ENCODE data around the gene MYL5.
A peak's percentile ranks its signal among the peaks of the same experiment; 100 is the strongest.

The MYL5 gene

GRCh38 chr4:674172-675035 lies at the start of gene MYL5, which contains the start of gene ATP5ME:
MYL5 (plus strand) TSS chr4:674542; CDS start chr4:678027, 3,485 bp downstream.
ATP5ME (minus strand) TSS chr4:674276; CDS start chr4:674247, 29 bp downstream.
- DNase-seq (ENCODE audit: low read depth) = peak; percentile 89
- peak within 1 kb of the TSS; percentile 94 for H3K4me3 ChIP-seq (ENCODE audit: low read depth, low read length)
- TF ChIP-seq CTCF (IDR thresholded peaks at IDR 0.05; ENCODE audit: control insufficient read depth, extremely low read depth, insufficient read depth) = peak; percentile 99

- DNase-seq (ENCODE audit: low read depth) = no peak
- no peak within 1 kb of the TSS for H3K4me3 ChIP-seq (ENCODE audit: low read depth, low read length)
- no peak for TF ChIP-seq CTCF (IDR thresholded peaks at IDR 0.05; ENCODE audit: control insufficient read depth, extremely low read depth, insufficient read depth)
These were observed 49.4 kb upstream of the MYL5 start, which contains the start of gene PDE6B for GRCh38 chr4:624705-625590. PDE6B (plus strand) TSS chr4:625573; CDS start chr4:625627, 54 bp downstream.

GRCh38 chr4:625631-626161 lies 48.6 kb upstream of the MYL5 start:
- H3K4me3 ChIP-seq (ENCODE audit: low read depth, low read length) = no peak overlapping the region
- TF ChIP-seq CTCF (IDR thresholded peaks at IDR 0.05; ENCODE audit: control insufficient read depth, extremely low read depth, insufficient read depth) = no peak
- DNase-seq (ENCODE audit: low read depth) = no peak

GRCh38 chr4:626201-627091 lies 47.9 kb upstream of the MYL5 start:
- no peak overlapping the region for H3K4me3 ChIP-seq (ENCODE audit: low read depth, low read length)
- no peak for DNase-seq (ENCODE audit: low read depth)
- no peak for TF ChIP-seq CTCF (IDR thresholded peaks at IDR 0.05; ENCODE audit: control insufficient read depth, extremely low read depth, insufficient read depth)

- no peak for TF ChIP-seq CTCF (IDR thresholded peaks at IDR 0.05; ENCODE audit: control insufficient read depth, extremely low read depth, insufficient read depth)
- no peak overlapping the region for H3K4me3 ChIP-seq (ENCODE audit: low read depth, low read length)
- DNase-seq (ENCODE audit: low read depth) = no peak
These were observed 46.8 kb upstream of the MYL5 start for GRCh38 chr4:627347-628125.

All from LNCaP clone FGC (cell line).